Upper lobe of right lung (tissue), 1 donor: Measurements from ENCODE around the gene ABCC1. TPM values are rescaled to one million over a fixed set of nuclear protein-coding genes. Genes with fewer than 3 reads are reported as not detected.
"Not testable (repeated sequence)": the region's sequence is repeated elsewhere in the genome, so short reads cannot be mapped to it uniquely, and the experiment has no call there.

Source experiments
- ATAC-seq: fragments of 200-7000 bp; cut with Tn5 transposase; one replicate; pipeline ENCODE4 v1.9.1; 2020; ENCODE audit warnings: mild to moderate bottlenecking, moderate library complexity
- DNase-seq: peaks from one replicate; pipeline ENCODE4 v3.0.0-alpha.2; 2020
- H3K27ac ChIP-seq: fragments of 200-600 bp; one replicate; pipeline ENCODE4 v1.8.0; 2022
- H3K27me3 ChIP-seq: fragments of 200-600 bp; one replicate; pipeline ENCODE4 v1.8.0; 2022; ENCODE audit warnings: mild to moderate bottlenecking
- H3K36me3 ChIP-seq: fragments of 200-600 bp; one replicate; pipeline ENCODE4 v1.8.0; 2022
- H3K4me1 ChIP-seq: fragments of 200-600 bp; one replicate; pipeline ENCODE4 v1.8.0; 2022
- H3K4me3 ChIP-seq: fragments of 200-600 bp; one replicate; pipeline ENCODE4 v1.8.0; 2022; ENCODE audit warnings: mild to moderate bottlenecking
- H3K9me3 ChIP-seq: fragments of 200-600 bp; one replicate; pipeline ENCODE4 v1.8.0; 2022
- CTCF ChIP-seq: fragments of 200-600 bp; IDR thresholded peaks from one replicate; pipeline ENCODE4 v1.8.0; 2022; ENCODE audit warnings: antibody characterized with exemption
- intact Hi-C: fragments of 100-400 bp; cut with DNase I; formaldehyde crosslinking; loops from one replicate; pipeline ENCODE4 v1.11.0; 2022
- total RNA-seq: library from RNA; stranded (reverse); fragmentation: NEBNext Ultra II Directional; extraction: Animal tissue kit (Norgen Biotek cat#: 25700); gene quantifications from one replicate; pipeline ENCODE4 v1.2.1, GENCODE V29; 2021
- donor health status: DM: no; HTN: yes; CAD: no; lungs with severe emphysema.

Gene ABCC1
- total RNA-seq, 1 donor from 2014 or later, result 50.6 TPM

- ATAC-seq, result no peak
- Histone ChIP-seq H3K27ac (no peak overlapping the region), H3K9me3 (no peaks in the 10 kb centered on the region), H3K36me3 (peaks cover 11% of the 10 kb centered on the region), H3K27me3 (no peaks in the 10 kb centered on the region), H3K4me3 (no peak overlapping the region), H3K4me1 (no peaks in the 10 kb centered on the region)
- TF ChIP-seq CTCF, result no peak
- DNase-seq, result no peak
- intact Hi-C loops, result no loop called here
Measured at GRCh38 chr16:16184594-16184993, 235.2 kb downstream of the ABCC1 start.

- Histone ChIP-seq H3K4me1 (no peaks in the 10 kb centered on the region), H3K9me3 (no peaks in the 10 kb centered on the region), H3K4me3 (no peak overlapping the region), H3K36me3 (peaks cover 11% of the 10 kb centered on the region), H3K27me3 (no peaks in the 10 kb centered on the region), H3K27ac (no peak overlapping the region)
- no peak for TF ChIP-seq CTCF
- no peak for DNase-seq
- ATAC-seq, result no peak
- intact Hi-C loops, result no loop called here
Measured at GRCh38 chr16:16185095-16185494, 235.7 kb downstream of the ABCC1 start.

GRCh38 chr16:16186820-16187219 lies 237.4 kb downstream of the ABCC1 start:
- H3K9me3 ChIP-seq, result no peaks in the 10 kb centered on the region
- no peak for TF ChIP-seq CTCF
- DNase-seq (no peak), ATAC-seq (no peak)
- H3K27me3 ChIP-seq, result no peaks in the 10 kb centered on the region
- peaks cover 6% of the 10 kb centered on the region for H3K36me3 ChIP-seq
- intact Hi-C loops, result no loop called here
- H3K4me1 ChIP-seq, result no peaks in the 10 kb centered on the region
- H3K27ac ChIP-seq, result no peak overlapping the region
- H3K4me3 ChIP-seq, result no peak overlapping the region

- no peak overlapping the region for H3K4me3 ChIP-seq
- no peak overlapping the region for H3K27ac ChIP-seq
- no peak for ATAC-seq
- no peaks in the 10 kb centered on the region for H3K9me3 ChIP-seq
- no peak for DNase-seq
- intact Hi-C loops, result no loop called here
- H3K36me3 ChIP-seq, result no peaks in the 10 kb centered on the region
- TF ChIP-seq CTCF, result no peak
- H3K27me3 ChIP-seq, result no peaks in the 10 kb centered on the region
- H3K4me1 ChIP-seq, result no peaks in the 10 kb centered on the region
Measured at GRCh38 chr16:16188827-16189226, 239.4 kb downstream of the ABCC1 start.

- H3K4me1 ChIP-seq, result no peaks in the 10 kb centered on the region
- no peak for ATAC-seq
- intact Hi-C loops, result no loop called here
- H3K9me3 ChIP-seq, result no peaks in the 10 kb centered on the region
- no peak for TF ChIP-seq CTCF
- H3K27ac ChIP-seq, result no peak overlapping the region
- H3K27me3 ChIP-seq, result no peaks in the 10 kb centered on the region
- no peak for DNase-seq
- H3K4me3 ChIP-seq, result no peak overlapping the region
- H3K36me3 ChIP-seq, result no peaks in the 10 kb centered on the region
Measured at GRCh38 chr16:16189842-16190241, 240.4 kb downstream of the ABCC1 start.

- no peaks in the 10 kb centered on the region for H3K9me3 ChIP-seq
- H3K36me3 ChIP-seq, result no peaks in the 10 kb centered on the region
- intact Hi-C loops, result no loop called here
- H3K4me1 ChIP-seq, result no peaks in the 10 kb centered on the region
- no peak overlapping the region for H3K27ac ChIP-seq
- ATAC-seq (no peak), DNase-seq (no peak)
- no peak overlapping the region for H3K4me3 ChIP-seq
- no peaks in the 10 kb centered on the region for H3K27me3 ChIP-seq
- TF ChIP-seq CTCF, result no peak
Measured at GRCh38 chr16:16190546-16190945, 241.1 kb downstream of the ABCC1 start.

GRCh38 chr16:16190966-16191365 lies 241.6 kb downstream of the ABCC1 start:
- H3K4me3 ChIP-seq, H3K36me3 ChIP-seq, intact Hi-C loops, ATAC-seq, H3K4me1 ChIP-seq, H3K27me3 ChIP-seq, H3K27ac ChIP-seq, DNase-seq, H3K9me3 ChIP-seq: not testable (repeated sequence)
